Ascending aorta (tissue), 2 donors: ENCODE results near the gene AKNAD1. TPM values are rescaled to one million over a fixed set of nuclear protein-coding genes. Genes with fewer than 3 reads are reported as not detected.
A peak's percentile ranks its signal among the peaks of the same experiment; 100 is the strongest.

Experiments used
- DNase-seq, 2 donors: peaks; one replicate each; pipeline ENCODE4 v3.0.0-alpha.2; 2019; ENCODE audit warnings: low spot score in 2 of 2
- H3K27ac ChIP-seq, 2 donors: fragments of 200-600 bp; sonication (generic); one replicate each; pipeline ENCODE4 v1.5.1; 2016 to 2017; ENCODE audit warnings: mild to moderate bottlenecking in 1 of 2
- H3K27me3 ChIP-seq: fragments of 200-600 bp; sonication (generic); one replicate; pipeline ENCODE4 v1.5.1; 2017
- H3K36me3 ChIP-seq, 2 donors: fragments of 200-600 bp; sonication (generic); one replicate each; pipeline ENCODE4 v1.5.1; 2016
- H3K4me1 ChIP-seq, 2 donors: fragments of 200-600 bp; sonication (generic); one replicate each; pipeline ENCODE4 v1.5.1; 2016 to 2017; ENCODE audit warnings: mild to moderate bottlenecking in 1 of 2
- H3K4me3 ChIP-seq, 2 donors: fragments of 200-600 bp; sonication (generic); one replicate each; pipeline ENCODE4 v1.5.1; 2016 to 2017; ENCODE audit warnings: mild to moderate bottlenecking in 1 of 2
- H3K9me3 ChIP-seq, 2 donors: fragments of 200-600 bp; sonication (generic); one replicate each; pipeline ENCODE4 v1.5.1; 2016
- intact Hi-C: fragments of 100-400 bp; cut with DNase I; formaldehyde crosslinking; loops from one replicate; pipeline ENCODE4 v1.15.1; 2023
- total RNA-seq: library from RNA; depleted of rRNA; stranded (reverse); fragments of >200 nt; gene quantifications from one replicate; pipeline ENCODE4 v1.1.0, GENCODE V29; 2016
- TF ChIP-seq, protein P1 (sequence below), 3 experiments: fragments of 200-600 bp in 2 of 3; fragments of 450-650 bp in 1 of 3; sonication (generic) in 2 of 3; IDR thresholded peaks; one replicate each; pipeline ENCODE4 v1.5.1; 2016 to 2019; ENCODE audit warnings: antibody characterized with exemption in 3 of 3, mild to moderate bottlenecking in 1 of 3, moderate library complexity in 1 of 3

Gene AKNAD1
- total RNA-seq, 1 donor from 2014 or later, result not detected

DNA sequence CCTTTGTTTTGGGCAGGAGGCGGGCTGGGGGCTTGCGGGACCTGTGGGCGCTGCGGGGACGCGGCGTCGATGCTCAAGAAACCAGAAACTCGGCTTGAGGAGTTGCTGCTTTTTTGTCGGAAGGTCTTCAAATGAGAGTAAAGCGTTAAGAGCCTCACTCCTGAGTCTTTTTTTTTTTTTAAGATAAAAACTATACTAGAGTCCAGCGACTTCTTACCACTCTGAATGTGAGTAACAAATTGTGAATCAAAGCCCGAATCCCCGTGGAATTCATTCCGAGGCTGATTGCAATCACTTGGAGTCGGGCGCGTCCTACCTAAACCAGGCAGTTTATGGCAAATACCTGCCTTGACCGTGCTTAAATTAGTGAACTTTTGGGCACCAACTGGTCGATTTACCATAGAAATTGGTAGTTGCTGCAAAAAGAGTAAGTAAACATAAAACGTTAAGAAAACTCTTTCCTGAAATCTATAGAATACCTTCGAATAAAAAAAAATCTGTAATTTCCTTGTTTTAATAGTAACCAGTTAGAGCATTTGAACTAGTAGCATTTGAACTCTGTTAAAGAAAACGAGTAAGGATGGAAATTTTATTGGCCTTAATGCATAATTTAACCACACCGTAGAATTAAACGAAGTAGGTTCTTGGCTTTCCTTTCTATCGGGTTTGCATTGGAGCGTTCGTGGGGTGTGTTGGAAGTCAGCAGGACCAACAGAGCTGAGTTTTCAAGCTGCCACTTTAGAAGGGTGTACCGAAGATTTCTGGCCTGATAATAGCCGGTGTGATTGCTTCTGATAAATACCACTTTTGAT, 20.7 kb upstream of the AKNAD1 start:
- TF ChIP-seq, protein P1, sequence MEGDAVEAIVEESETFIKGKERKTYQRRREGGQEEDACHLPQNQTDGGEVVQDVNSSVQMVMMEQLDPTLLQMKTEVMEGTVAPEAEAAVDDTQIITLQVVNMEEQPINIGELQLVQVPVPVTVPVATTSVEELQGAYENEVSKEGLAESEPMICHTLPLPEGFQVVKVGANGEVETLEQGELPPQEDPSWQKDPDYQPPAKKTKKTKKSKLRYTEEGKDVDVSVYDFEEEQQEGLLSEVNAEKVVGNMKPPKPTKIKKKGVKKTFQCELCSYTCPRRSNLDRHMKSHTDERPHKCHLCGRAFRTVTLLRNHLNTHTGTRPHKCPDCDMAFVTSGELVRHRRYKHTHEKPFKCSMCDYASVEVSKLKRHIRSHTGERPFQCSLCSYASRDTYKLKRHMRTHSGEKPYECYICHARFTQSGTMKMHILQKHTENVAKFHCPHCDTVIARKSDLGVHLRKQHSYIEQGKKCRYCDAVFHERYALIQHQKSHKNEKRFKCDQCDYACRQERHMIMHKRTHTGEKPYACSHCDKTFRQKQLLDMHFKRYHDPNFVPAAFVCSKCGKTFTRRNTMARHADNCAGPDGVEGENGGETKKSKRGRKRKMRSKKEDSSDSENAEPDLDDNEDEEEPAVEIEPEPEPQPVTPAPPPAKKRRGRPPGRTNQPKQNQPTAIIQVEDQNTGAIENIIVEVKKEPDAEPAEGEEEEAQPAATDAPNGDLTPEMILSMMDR (IDR thresholded peaks at IDR 0.05), result no peak
- peak overlapping the region; percentile 58 to 64 for H3K27ac ChIP-seq
- H3K36me3 ChIP-seq, result no peaks in the 10 kb centered on the region
- H3K9me3 ChIP-seq, result no peaks in the 10 kb centered on the region
- intact Hi-C loops, result loop anchor here (1.0 to 2.0 kb wide), 3 partner anchors 49 to 131 kb away; partner anchors contain the start of gene STXBP3
- peak overlapping the region; percentile 58 to 87 for H3K4me3 ChIP-seq
- DNase-seq, result no peak
- H3K4me1 ChIP-seq, result peaks cover 0 to 11% of the 10 kb centered on the region in 2 donors
- H3K27me3 ChIP-seq, result no peaks in the 10 kb centered on the region

DNA sequence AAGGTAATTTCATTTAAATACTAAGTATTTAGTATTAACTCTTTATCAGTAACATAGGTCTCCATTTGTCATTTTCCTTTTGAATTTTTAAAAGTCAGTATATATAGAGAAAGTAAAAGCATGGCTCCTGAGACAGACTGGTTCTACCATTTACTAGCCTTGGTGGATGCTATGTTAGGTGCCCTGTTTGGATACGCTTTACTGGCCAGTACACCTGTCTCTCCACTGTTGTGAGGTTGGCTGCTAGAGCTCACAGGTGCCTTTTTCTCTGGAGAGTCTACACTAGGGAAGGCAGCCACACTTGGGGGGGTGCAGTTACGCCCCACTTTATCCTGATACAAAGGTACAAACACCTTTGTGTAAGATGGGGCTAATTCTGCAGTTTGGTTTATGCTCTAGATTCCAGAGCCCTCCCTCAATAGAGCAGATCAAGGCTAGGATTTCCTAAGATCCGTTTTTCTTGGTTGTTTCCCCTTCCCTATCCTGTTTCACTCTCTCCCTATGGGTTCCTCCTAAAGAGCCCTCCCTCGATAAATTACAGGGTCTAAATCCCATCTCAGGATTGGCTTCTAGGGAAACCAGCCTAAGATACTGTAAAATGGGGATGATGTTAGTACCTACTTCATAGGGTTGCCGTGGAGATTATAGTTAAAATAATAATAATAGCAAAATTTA, 14.3 kb upstream of the AKNAD1 start:
- no peak for DNase-seq
- intact Hi-C loops, result no loop called here
- no peaks in the 10 kb centered on the region for H3K4me1 ChIP-seq
- no peak overlapping the region for H3K4me3 ChIP-seq
- TF ChIP-seq, protein P1 (IDR thresholded peaks at IDR 0.05), result no peak
- no peaks in the 10 kb centered on the region for H3K27me3 ChIP-seq
- H3K27ac ChIP-seq, result no peak overlapping the region
- H3K36me3 ChIP-seq, result no peaks in the 10 kb centered on the region
- H3K9me3 ChIP-seq, result no peaks in the 10 kb centered on the region

DNA sequence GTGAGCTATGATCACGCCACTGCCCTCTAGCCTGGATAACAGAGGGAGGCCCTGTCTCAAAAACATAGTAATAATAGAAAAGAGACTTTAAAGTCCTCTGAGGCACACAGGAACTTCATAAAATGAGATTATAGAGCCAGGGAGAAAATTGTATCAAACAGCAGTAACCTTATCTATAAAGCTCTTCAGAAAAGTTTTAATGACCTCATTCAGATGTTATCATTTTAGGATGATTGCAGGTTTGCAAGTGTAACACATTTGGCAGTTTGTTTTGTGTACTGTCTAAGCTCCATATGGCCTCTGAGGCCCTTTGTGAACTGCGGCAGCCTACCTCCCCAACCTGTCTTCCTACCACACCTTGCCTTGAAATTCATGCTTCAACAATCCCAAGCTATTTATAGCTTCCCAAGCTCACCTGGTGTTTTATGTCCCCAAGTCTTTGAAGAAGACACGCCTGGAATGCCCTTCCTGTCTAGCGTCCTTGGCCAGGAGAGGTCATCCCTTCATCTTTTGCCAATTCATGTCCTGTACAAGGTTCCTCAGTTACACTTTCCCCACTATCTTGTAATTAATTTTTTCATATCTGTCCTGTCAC, 8.5 kb upstream of the AKNAD1 start:
- DNase-seq, result no peak
- no peak overlapping the region for H3K27ac ChIP-seq
- no peaks in the 10 kb centered on the region for H3K36me3 ChIP-seq
- intact Hi-C loops, result no loop called here
- no peaks in the 10 kb centered on the region for H3K27me3 ChIP-seq
- H3K4me1 ChIP-seq, result no peaks in the 10 kb centered on the region
- H3K9me3 ChIP-seq, result no peaks in the 10 kb centered on the region
- TF ChIP-seq, protein P1 (IDR thresholded peaks at IDR 0.05), result no peak
- no peak overlapping the region for H3K4me3 ChIP-seq

DNA sequence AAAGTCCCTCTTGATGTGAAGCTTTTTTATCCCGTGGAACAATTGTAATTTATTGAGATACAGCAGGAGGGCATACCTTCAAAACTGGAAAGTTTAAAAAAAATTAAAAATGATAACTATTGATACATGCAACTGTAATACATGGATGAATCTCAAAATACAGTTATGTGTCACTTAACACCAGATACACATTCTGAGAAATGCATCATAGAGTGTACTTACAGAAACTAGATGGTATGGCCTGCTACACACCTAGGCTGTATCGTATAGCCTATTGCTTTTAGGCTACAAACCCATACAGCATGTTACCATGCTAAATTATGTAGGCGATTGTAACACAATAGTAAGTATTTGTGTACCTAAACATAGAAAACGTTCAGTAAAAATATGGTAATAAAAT, 7.1 kb upstream of the AKNAD1 start:
- TF ChIP-seq, protein P1 (IDR thresholded peaks at IDR 0.05), result no peak
- Histone ChIP-seq H3K9me3 (no peaks in the 10 kb centered on the region), H3K36me3 (no peaks in the 10 kb centered on the region), H3K4me3 (no peak overlapping the region), H3K4me1 (no peaks in the 10 kb centered on the region), H3K27ac (no peak overlapping the region), H3K27me3 (no peaks in the 10 kb centered on the region)
- intact Hi-C loops, result no loop called here
- no peak for DNase-seq

DNA sequence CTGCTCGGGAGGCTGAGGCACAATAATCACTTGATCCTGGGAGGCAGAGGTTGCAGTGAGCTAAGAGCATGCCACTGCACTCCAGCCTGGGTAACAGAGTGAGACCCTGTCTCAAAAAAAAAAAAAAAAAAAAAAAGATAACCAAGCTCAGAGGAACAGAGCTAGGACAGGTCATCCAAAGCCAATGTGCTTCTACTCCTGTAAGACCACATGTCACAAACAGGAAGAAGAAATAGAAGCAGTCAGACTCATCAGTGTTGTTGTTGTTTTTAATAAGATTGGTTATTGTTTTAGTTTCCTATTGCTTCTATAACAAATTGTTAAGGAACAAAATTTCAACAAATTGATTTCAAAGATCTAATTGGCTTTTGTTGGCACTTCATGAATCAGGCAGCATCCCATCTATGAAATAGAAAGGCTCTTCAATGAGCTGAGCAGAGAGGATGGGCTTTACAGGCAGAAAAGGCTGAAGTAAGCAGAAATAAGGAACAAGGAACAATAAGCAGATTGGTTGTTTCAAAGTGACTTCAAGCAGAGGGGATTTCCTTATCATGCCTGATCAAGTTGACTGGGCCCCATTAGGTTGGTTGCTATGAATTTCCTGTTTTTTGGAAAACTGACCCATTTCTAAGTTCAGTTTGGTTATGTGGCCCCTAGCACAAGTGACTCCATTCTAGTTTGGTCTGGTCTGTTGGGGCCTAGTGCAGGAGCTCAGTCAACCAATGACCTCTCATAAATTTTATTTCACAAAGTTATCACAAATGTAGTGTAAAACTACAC, 6.0 kb upstream of the AKNAD1 start:
- H3K4me1 ChIP-seq, result no peaks in the 10 kb centered on the region
- TF ChIP-seq, protein P1 (IDR thresholded peaks at IDR 0.05), result no peak
- H3K27ac ChIP-seq, result no peak overlapping the region
- H3K9me3 ChIP-seq, result no peaks in the 10 kb centered on the region
- DNase-seq, result no peak
- H3K4me3 ChIP-seq, result no peak overlapping the region
- intact Hi-C loops, result no loop called here
- no peaks in the 10 kb centered on the region for H3K27me3 ChIP-seq
- H3K36me3 ChIP-seq, result no peaks in the 10 kb centered on the region
